A673 (cell line): Measurements from ENCODE around the gene PYROXD2.

Experiments used
- CTCF ChIP-seq: fragments of 300-800, 200-600 bp; sonication (generic); conservative IDR thresholded peaks from 2 replicates; pipeline ENCODE4 v1.5.1; 2017; ENCODE audit warnings: low read depth, mild to moderate bottlenecking, antibody characterized with exemption, low read length, moderate library complexity, mixed read lengths
- EZH2 ChIP-seq: fragments of 200-600 bp; sonication (generic); IDR thresholded peaks from 2 replicates; pipeline ENCODE4 v1.6.1; 2017; ENCODE audit warnings: borderline replicate concordance, low read depth, mild to moderate bottlenecking, mixed read lengths, antibody characterized with exemption, low read length; ENCODE audit not compliant: poor library complexity, severe bottlenecking

GRCh38 chr10:98357194-98357822, 57.7 kb downstream of the PYROXD2 start:
- TF ChIP-seq CTCF (no peak), EZH2 (no peak)
